ENCODE results near the gene KRT77. TPM values are rescaled to one million over a fixed set of nuclear protein-coding genes. Genes with fewer than 3 reads are reported as not detected.
"Not testable (repeated sequence)": the region's sequence is repeated elsewhere in the genome, so short reads cannot be mapped to it uniquely, and the experiment has no call there.

The KRT77 gene
- total RNA-seq, 1 experiment from 2014 or later, result not detected

- in situ Hi-C loops (cut with HindIII; ENCODE audit: low pct_unique_long_range_greater_than_20kb, low sequenced_read_pairs), result no loop called here
- DNase-seq (ENCODE audit: low read depth), result no peak
Observed at GRCh38 chr12:52683575-52684300, 19.6 kb downstream of the KRT77 start.

DNA sequence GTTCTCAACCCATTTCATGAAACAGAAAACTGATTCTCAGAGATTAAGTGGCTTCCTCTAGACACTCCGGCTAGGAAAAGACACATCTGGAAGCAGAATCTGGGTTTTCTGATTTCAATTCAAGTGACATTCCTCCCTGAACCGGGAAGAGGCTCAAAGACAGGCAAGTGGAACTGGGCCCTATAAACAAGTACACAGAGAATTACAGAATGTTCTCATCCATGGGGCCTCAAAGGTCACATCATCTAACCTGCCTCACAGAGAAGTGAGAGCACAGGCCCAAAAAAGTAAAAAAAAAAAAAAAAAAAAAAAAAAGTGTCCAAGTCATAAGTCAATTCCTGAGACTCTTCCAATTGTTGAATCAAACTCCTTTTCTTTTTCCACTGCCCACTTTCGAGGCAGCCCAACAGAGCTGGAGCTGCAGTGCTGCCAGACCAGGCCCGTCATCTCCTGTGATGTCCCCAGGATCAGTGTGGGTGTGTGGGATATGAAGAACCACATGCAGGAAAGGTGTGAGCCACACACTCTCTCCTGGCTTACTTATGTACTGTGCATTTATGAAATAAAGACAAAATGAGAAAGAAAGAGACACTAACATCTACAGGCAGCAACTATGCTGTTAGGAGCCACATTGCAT is 20.3 kb downstream of the KRT77 start:
- in situ Hi-C loops (cut with HindIII; ENCODE audit: low pct_unique_long_range_greater_than_20kb, low sequenced_read_pairs), result no loop called here
- no peak for DNase-seq (ENCODE audit: low read depth)

- DNase-seq (ENCODE audit: low read depth), result no peak
- in situ Hi-C loops (cut with HindIII; ENCODE audit: low pct_unique_long_range_greater_than_20kb, low sequenced_read_pairs), result no loop called here
Observed at GRCh38 chr12:52682381-52682660, 21.0 kb downstream of the KRT77 start.

GRCh38 chr12:52681526-52682380 is 21.6 kb downstream of the KRT77 start:
- in situ Hi-C loops (cut with HindIII; ENCODE audit: low pct_unique_long_range_greater_than_20kb, low sequenced_read_pairs), result no loop called here
- no peak for DNase-seq (ENCODE audit: low read depth)

GRCh38 chr12:52680363-52680762 is 23.0 kb downstream of the KRT77 start, which contains the start of gene KRT1:
Gene KRT1 (minus strand): TSS chr12:52680407. CDS start chr12:52680348, 59 bp downstream.
- DNase-seq (ENCODE audit: low read depth), result no peak
- in situ Hi-C loops (cut with HindIII; ENCODE audit: low pct_unique_long_range_greater_than_20kb, low sequenced_read_pairs), result no loop called here

GRCh38 chr12:52679875-52680274 is 23.4 kb downstream of the KRT77 start:
- in situ Hi-C loops (cut with HindIII; ENCODE audit: low pct_unique_long_range_greater_than_20kb, low sequenced_read_pairs), result no loop called here
- no peak for DNase-seq (ENCODE audit: low read depth)

GRCh38 chr12:52677671-52678070 is 25.7 kb downstream of the KRT77 start:
- in situ Hi-C loops (cut with HindIII; ENCODE audit: low pct_unique_long_range_greater_than_20kb, low sequenced_read_pairs), result no loop called here
- DNase-seq (ENCODE audit: low read depth), result no peak

- in situ Hi-C loops (cut with HindIII; ENCODE audit: low pct_unique_long_range_greater_than_20kb, low sequenced_read_pairs), result no loop called here
Observed at GRCh38 chr12:52677126-52677525, 26.2 kb downstream of the KRT77 start.

DNA sequence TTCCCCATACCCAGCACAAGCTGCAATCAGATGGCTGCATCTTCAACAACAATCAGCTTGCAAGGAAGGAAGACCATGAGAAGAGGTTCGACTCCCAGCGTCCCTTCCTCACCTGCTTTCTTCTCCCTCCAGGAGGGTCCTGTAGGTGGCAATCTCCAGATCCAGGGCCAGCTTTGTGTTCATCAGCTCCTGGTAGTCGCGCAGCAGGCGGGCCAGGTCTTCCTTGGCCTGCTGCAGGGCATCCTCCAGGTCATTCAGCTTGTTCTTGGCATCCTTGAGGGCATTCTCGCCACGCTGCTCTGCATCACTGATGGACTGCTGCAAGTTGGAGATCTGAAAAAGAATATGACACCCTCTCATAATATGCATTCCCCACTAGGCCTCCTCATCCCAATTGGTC is 27.2 kb downstream of the KRT77 start:
- in situ Hi-C loops (cut with HindIII; ENCODE audit: low pct_unique_long_range_greater_than_20kb, low sequenced_read_pairs), result no loop called here
- no peak for DNase-seq (ENCODE audit: low read depth)

More at GRCh38 chr12:52677126-52677525, 26.2 kb downstream of the KRT77 start:
- DNase-seq (ENCODE audit: low read depth), result no peak

DNA sequence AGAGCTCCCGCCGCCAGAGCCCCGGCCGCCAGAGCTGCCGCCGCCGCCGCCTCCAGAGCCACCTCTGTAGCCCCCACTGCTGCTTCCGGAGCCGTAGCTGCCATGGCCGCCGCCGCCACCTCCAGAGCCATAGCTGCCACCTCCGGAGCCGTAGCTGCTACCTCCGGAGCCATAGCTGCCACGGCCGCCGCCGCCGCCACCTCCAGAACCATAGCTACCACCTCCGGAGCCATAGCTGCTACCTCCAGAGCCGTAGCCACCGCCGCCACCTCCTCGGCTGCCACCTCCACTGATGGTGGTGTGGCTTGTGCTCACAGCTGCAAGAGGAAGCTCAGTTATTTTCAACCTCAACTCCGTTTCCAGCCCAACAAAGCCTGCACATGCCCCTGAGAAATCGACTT is 28.0 kb downstream of the KRT77 start:
- in situ Hi-C loops (cut with HindIII; ENCODE audit: low pct_unique_long_range_greater_than_20kb, low sequenced_read_pairs), result no loop called here
- DNase-seq (ENCODE audit: low read depth), result no peak

- no peak for DNase-seq (ENCODE audit: low read depth)
Observed at GRCh38 chr12:52674433-52674775, 28.9 kb downstream of the KRT77 start.

DNA sequence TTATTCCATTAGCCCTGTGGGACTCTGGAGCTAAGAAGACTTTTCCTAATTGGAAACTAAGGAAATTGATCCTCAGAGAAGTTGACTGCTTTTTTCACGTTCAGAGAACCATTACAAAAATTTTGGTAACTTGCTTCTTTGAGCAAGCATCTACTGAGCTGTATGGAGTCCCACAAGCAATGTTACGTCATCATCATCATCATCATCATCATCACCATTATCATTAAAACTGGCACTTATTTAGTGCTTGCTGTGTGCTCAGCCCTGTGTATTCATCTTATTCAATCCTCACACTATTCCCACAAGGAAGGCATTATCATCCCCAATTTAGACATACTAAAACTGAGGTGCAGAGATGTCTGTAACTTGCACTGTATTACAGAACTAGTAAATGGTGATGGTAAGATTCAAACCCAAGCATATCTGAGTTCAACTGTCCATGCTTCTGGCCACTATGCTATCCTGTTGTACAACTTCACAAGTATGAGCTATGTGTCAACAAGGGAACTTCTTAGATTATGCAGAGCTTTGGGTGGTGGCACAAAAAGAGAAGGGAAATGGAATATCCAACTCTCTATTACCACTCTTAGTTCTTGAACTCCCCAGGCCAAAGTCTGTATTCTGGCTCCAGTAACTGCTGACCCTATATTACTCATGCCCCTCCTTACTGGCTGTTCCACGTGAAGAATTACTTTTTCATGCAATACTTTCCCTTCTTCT is 29.5 kb downstream of the KRT77 start:
- no peak for DNase-seq (ENCODE audit: low read depth)
- in situ Hi-C loops (cut with HindIII; ENCODE audit: low pct_unique_long_range_greater_than_20kb, low sequenced_read_pairs), result no loop called here

More at GRCh38 chr12:52674433-52674775, 28.9 kb downstream of the KRT77 start:
- in situ Hi-C loops (cut with HindIII; ENCODE audit: low pct_unique_long_range_greater_than_20kb, low sequenced_read_pairs), result no loop called here

DNA sequence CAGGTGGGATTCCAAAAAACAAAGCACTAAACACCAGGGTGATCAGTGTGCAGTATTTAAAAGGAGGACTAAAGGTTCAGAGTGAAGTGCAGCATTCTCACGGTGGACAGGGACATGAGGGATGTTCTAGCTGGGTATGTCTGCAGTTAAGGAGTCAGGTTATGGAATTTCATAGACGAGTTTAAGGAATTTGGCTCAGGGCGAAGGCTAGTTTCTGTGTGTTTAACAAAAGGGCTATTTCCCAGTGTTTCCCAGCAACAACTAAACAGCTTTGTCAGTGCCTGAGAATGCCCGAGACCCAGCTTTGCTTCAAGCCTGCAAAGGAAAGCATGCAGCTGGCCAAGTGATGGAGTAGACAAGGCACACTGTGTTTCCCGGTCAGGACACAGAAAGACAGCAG is 30.1 kb downstream of the KRT77 start:
- in situ Hi-C loops (cut with HindIII; ENCODE audit: low pct_unique_long_range_greater_than_20kb, low sequenced_read_pairs), result no loop called here
- no peak for DNase-seq (ENCODE audit: low read depth)

- DNase-seq (ENCODE audit: low read depth), result peak; percentile 46
- in situ Hi-C loops (cut with HindIII; ENCODE audit: low pct_unique_long_range_greater_than_20kb, low sequenced_read_pairs), result no loop called here
Observed at GRCh38 chr12:52672321-52672933, 30.9 kb downstream of the KRT77 start.

DNA sequence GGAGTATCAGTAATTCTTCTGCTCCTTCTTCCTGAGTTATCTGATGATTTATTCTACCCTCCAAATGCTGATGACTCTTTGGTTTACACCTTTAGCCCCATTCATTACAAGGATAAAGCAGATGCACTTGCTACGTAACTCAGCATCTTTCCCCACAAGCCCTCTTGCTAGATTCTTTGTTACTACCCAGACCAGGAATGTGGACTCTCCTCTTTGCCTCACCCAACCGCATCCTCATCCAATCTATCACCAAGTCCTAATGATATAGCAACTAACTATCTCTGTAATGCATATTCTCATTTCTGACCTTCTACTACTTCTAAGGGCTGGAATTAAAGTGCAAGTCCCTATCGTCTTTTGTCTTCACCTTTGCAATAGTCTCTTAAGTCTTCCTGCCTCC is 32.4 kb downstream of the KRT77 start:
- DNase-seq (ENCODE audit: low read depth), result no peak
- in situ Hi-C loops (cut with HindIII; ENCODE audit: low pct_unique_long_range_greater_than_20kb, low sequenced_read_pairs), result no loop called here

DNA sequence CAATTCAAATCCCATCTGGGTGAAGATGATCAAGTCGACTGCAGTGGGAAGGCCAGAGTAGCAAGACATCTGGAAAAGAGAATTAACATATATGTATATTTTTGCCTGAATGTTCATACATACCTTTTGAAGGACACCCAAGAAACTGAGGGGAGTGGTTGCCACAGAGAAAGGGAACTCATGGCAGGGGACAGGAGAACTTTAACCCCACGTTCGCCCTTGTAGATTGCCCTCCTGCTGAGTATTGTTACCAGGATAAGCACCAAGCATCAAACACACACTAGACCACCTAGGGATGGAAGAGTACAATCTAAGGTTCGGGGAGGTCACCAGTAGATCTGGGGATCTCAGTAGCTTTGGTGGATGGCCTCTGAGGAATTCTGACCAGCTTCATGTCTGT is 32.8 kb downstream of the KRT77 start:
- in situ Hi-C loops (cut with HindIII; ENCODE audit: low pct_unique_long_range_greater_than_20kb, low sequenced_read_pairs), result no loop called here
- DNase-seq (ENCODE audit: low read depth), result no peak

GRCh38 chr12:52669941-52670340 is 33.4 kb downstream of the KRT77 start:
- DNase-seq (ENCODE audit: low read depth); in situ Hi-C loops (cut with HindIII; ENCODE audit: low pct_unique_long_range_greater_than_20kb, low sequenced_read_pairs): not testable (repeated sequence)

DNA sequence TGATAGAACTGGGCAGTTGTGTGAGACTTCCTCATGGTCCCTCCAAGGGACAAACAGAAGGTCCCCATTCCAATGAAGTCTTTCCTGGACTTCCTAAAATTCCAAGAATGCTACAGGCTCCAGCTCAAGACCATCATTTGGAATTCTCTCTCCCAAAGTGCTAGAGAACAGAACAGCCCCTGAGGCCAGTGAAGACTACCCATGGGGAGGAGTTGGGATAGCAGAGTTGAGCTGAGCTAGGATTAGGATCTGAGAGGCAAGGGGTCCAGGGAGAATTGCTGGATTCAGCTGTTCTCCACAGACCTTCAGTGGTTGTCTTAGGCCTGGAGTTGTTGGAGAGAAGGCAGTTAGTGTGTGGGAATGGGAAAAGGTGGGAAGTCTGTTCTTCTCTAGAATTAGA is 33.9 kb downstream of the KRT77 start:
- no peak for DNase-seq (ENCODE audit: low read depth)
- in situ Hi-C loops (cut with HindIII; ENCODE audit: low pct_unique_long_range_greater_than_20kb, low sequenced_read_pairs), result no loop called here
